Neural cell (in vitro differentiated cells): ENCODE data around the gene ARSJ. TPM values are rescaled to one million over a fixed set of nuclear protein-coding genes. Genes with fewer than 3 reads are reported as not detected.

ENCODE experiments used
- H2AFZ ChIP-seq: fragments of 200-600, 300-800 bp; sonication (generic), shearing (Covaris generic); 2 replicates; pipeline ENCODE4 v1.6.0; 2014; ENCODE audit warnings: low read depth, mild to moderate bottlenecking, antibody characterized with exemption, low read length, moderate library complexity
- H3F3A ChIP-seq: fragments of 200-600 bp; shearing (Covaris generic); 2 replicates; pipeline ENCODE4 v1.6.1; 2016; ENCODE audit warnings: mild to moderate bottlenecking, moderate library complexity, mixed read lengths, antibody characterized with exemption, low read length; ENCODE audit not compliant: insufficient read depth, poor library complexity, severe bottlenecking
- H3K27ac ChIP-seq: fragments of 200-600, 300-800 bp; sonication (generic), shearing (Covaris generic); 2 replicates; pipeline ENCODE4 v1.5.1; 2014; ENCODE audit warnings: mild to moderate bottlenecking, low read length, moderate library complexity
- H3K27me3 ChIP-seq: fragments of 300-800, 200-600 bp; sonication (generic), shearing (Covaris generic); 2 replicates; pipeline ENCODE4 v1.6.0; 2014; ENCODE audit warnings: mild to moderate bottlenecking, low read depth, low read length, moderate library complexity; ENCODE audit not compliant: insufficient read depth
- H3K36me3 ChIP-seq: fragments of 300-800, 200-600 bp; sonication (generic), shearing (Covaris generic); 2 replicates; pipeline ENCODE4 v1.5.1; 2014; ENCODE audit warnings: mild to moderate bottlenecking, antibody characterized with exemption, low read length, moderate library complexity; ENCODE audit not compliant: insufficient read depth
- H3K4me2 ChIP-seq: fragments of 300-800, 200-600 bp; sonication (generic), shearing (Covaris generic); 2 replicates; pipeline ENCODE4 v1.6.0; 2014; ENCODE audit warnings: mild to moderate bottlenecking, low read length
- H3K4me3 ChIP-seq: fragments of 300-800, 200-600 bp; sonication (generic), shearing (Covaris generic); 2 replicates; pipeline ENCODE4 v1.5.1; 2014; ENCODE audit warnings: mild to moderate bottlenecking, low read length, moderate library complexity
- H3K79me2 ChIP-seq: fragments of 200-600 bp; shearing (Covaris generic); replicated peaks from 2 replicates; pipeline ENCODE4 v1.6.0; 2014; ENCODE audit warnings: mild to moderate bottlenecking, low read length, moderate library complexity; ENCODE audit not compliant: insufficient read depth
- H3K9ac ChIP-seq: fragments of 300-800, 200-600 bp; sonication (generic), shearing (Covaris generic); 2 replicates; pipeline ENCODE4 v1.6.1; 2016; ENCODE audit warnings: mild to moderate bottlenecking, low read length, mixed read lengths
- H3K9me2 ChIP-seq: fragments of 200-600 bp; shearing (Covaris generic); 2 replicates; pipeline ENCODE4 v1.6.1; 2016; ENCODE audit warnings: mild to moderate bottlenecking, low read length, mixed read lengths; ENCODE audit not compliant: insufficient read depth
- H3K9me3 ChIP-seq: fragments of 200-600, 300-800 bp; sonication (generic), shearing (Covaris generic); 2 replicates; pipeline ENCODE4 v1.6.1; 2016; ENCODE audit warnings: mild to moderate bottlenecking, mixed run types, low read length, moderate library complexity, mixed read lengths
- H4K20me1 ChIP-seq: fragments of 200-600 bp; shearing (Covaris generic); 2 replicates; pipeline ENCODE4 v1.6.1; 2016; ENCODE audit warnings: mild to moderate bottlenecking, mixed run types; ENCODE audit not compliant: insufficient read depth
- CTCF ChIP-seq: fragments of 450-650 bp; IDR thresholded peaks from 2 replicates; pipeline ENCODE4 v1.5.1; 2014; ENCODE audit warnings: antibody characterized with exemption, mild to moderate bottlenecking, moderate library complexity; ENCODE audit not compliant: poor library complexity, severe bottlenecking
- EP300 ChIP-seq: fragments of 450-650 bp; conservative IDR thresholded peaks from 2 replicates; pipeline ENCODE4 v1.6.1; 2014; ENCODE audit warnings: antibody characterized with exemption, mild to moderate bottlenecking, moderate library complexity; ENCODE audit not compliant: poor library complexity, severe bottlenecking
- EZH2 ChIP-seq: fragments of 200-600, 300-800 bp; shearing (Covaris generic), sonication (generic); IDR thresholded peaks from 2 replicates; pipeline ENCODE4 v1.6.1; 2014; ENCODE audit warnings: antibody characterized with exemption, low read length, borderline replicate concordance, mild to moderate bottlenecking; ENCODE audit not compliant: insufficient read depth, poor library complexity, severe bottlenecking
- MXI1 ChIP-seq: fragments of 450-650 bp; conservative IDR thresholded peaks from 2 replicates; pipeline ENCODE4 v1.6.1; 2014; ENCODE audit warnings: antibody characterized with exemption, mild to moderate bottlenecking; ENCODE audit not compliant: poor library complexity, severe bottlenecking
- POLR2AphosphoS5 ChIP-seq: IDR thresholded peaks from 2 replicates; pipeline ENCODE4 v1.6.1; 2012
- RAD21 ChIP-seq: fragments of 450-650 bp; conservative IDR thresholded peaks from 2 replicates; pipeline ENCODE4 v1.6.1; 2014; ENCODE audit warnings: antibody characterized with exemption, mild to moderate bottlenecking, moderate library complexity
- REST ChIP-seq: IDR thresholded peaks from 2 replicates; pipeline ENCODE4 v1.6.1; 2012; ENCODE audit warnings: borderline replicate concordance
- SMC3 ChIP-seq: fragments of 450-650 bp; conservative IDR thresholded peaks from 2 replicates; pipeline ENCODE4 v1.6.1; 2014; ENCODE audit warnings: antibody characterized with exemption, mild to moderate bottlenecking, moderate library complexity; ENCODE audit not compliant: poor library complexity
- TAF1 ChIP-seq: IDR thresholded peaks from 2 replicates; pipeline ENCODE4 v1.6.1; 2012; ENCODE audit warnings: low read depth
- polyA plus RNA-seq: library from polyadenylated mRNA; depleted of rRNA; stranded (reverse); fragments of >200 nt; gene quantifications from 2 replicates; pipeline ENCODE4 v1.2.3, GENCODE V29; 2014

The ARSJ gene
- polyA plus RNA-seq, 1 donor from 2014 or later, result 0.10 TPM

GRCh38 chr4:113871080-113871479, 108.4 kb downstream of the ARSJ start:
- Histone ChIP-seq H4K20me1 (no peaks in the 10 kb centered on the region), H3K27ac (no peak overlapping the region), H3K79me2 (no peaks in the 10 kb centered on the region), H3K9me2 (no peaks in the 10 kb centered on the region), H3K4me3 (no peak overlapping the region), H3K4me2 (no peak overlapping the region), H3K9ac (no peak overlapping the region), H3K36me3 (no peaks in the 10 kb centered on the region), H3K27me3 (no peaks in the 10 kb centered on the region), H3F3A (no peaks in the 10 kb centered on the region), H2AFZ (no peak overlapping the region), H3K9me3 (no peaks in the 10 kb centered on the region)
- no peak for TF ChIP-seq REST

- no peaks in the 10 kb centered on the region for H3K9me3 ChIP-seq
- TF ChIP-seq EP300 (no peak), RAD21 (no peak), EZH2 (no peak), TAF1 (no peak), POLR2AphosphoS5 (no peak), CTCF (no peak), MXI1 (no peak), SMC3 (no peak), REST (no peak)
Observed at GRCh38 chr4:113869743-113870375, 109.6 kb downstream of the ARSJ start.

More at GRCh38 chr4:113869743-113870375, 109.6 kb downstream of the ARSJ start:
- Histone ChIP-seq H3K9me2 (no peaks in the 10 kb centered on the region), H3K36me3 (no peaks in the 10 kb centered on the region), H3K27me3 (no peaks in the 10 kb centered on the region), H3K79me2 (no peaks in the 10 kb centered on the region), H3K4me3 (no peak overlapping the region), H3K4me2 (no peak overlapping the region), H3K27ac (no peak overlapping the region), H3F3A (no peaks in the 10 kb centered on the region), H2AFZ (no peak overlapping the region), H3K9ac (no peak overlapping the region), H4K20me1 (no peaks in the 10 kb centered on the region)
